Sigmoid colon (tissue), 7 donors: ENCODE data around the gene MNAT1. TPM values are rescaled to one million over a fixed set of nuclear protein-coding genes. Genes with fewer than 3 reads are reported as not detected.

Experiments used
- DNase-seq: peaks from one replicate; pipeline ENCODE4 v3.0.0-alpha.2; 2019
- H3K27ac ChIP-seq, 4 donors: fragments of 200-600 bp; sonication (generic); one replicate each; pipeline ENCODE4 v1.5.1; 2016 to 2019; ENCODE audit warnings: mild to moderate bottlenecking in 1 of 4
- H3K27me3 ChIP-seq, 3 donors: fragments of 200-600 bp; sonication (generic); one replicate each; pipeline ENCODE4 v1.5.1; 2019; ENCODE audit warnings: mild to moderate bottlenecking in 1 of 3
- H3K36me3 ChIP-seq, 4 donors: fragments of 200-600 bp; sonication (generic); one replicate each; pipeline ENCODE4 v1.5.1; 2016 to 2019
- H3K4me1 ChIP-seq, 4 donors: fragments of 200-600 bp; sonication (generic); one replicate each; pipeline ENCODE4 v1.5.1; 2017 to 2019
- H3K4me3 ChIP-seq, 4 donors: fragments of 200-600 bp; sonication (generic); one replicate each; pipeline ENCODE4 v1.5.1; 2017 to 2019; ENCODE audit warnings: mild to moderate bottlenecking in 2 of 4, moderate library complexity in 1 of 4
- H3K9me3 ChIP-seq, 4 donors: fragments of 200-600 bp in 3 of 4; sonication (generic) in 3 of 4; one replicate each; pipeline versions ENCODE4 v1.5.1 to v1.6.1; 2013 to 2019
- EP300 ChIP-seq, 4 donors: sonication (generic); formaldehyde crosslinking; IDR thresholded peaks; one replicate each; pipeline ENCODE4 v1.6.1; 2017; ENCODE audit warnings: antibody characterized with exemption in 4 of 4
- POLR2A ChIP-seq, 2 donors: fragments of 450-650 bp; IDR thresholded peaks; one replicate each; pipeline ENCODE4 v1.6.1; 2016; ENCODE audit warnings: antibody characterized with exemption in 2 of 2, mild to moderate bottlenecking in 2 of 2, moderate library complexity in 2 of 2
- POLR2AphosphoS5 ChIP-seq, 4 donors: sonication (generic); formaldehyde crosslinking; IDR thresholded peaks; one replicate each; pipeline ENCODE4 v1.6.1; 2017; ENCODE audit warnings: antibody characterized with exemption in 4 of 4
- WGBS, 2 donors: extraction: QIAGEN DNeasy Blood & Tissue Kit; methylation state at CpG; one replicate each; pipeline ENCODE4 v1.1.7; 2013; 5-methylcytosine and 5-hydroxymethylcytosine counted together
- intact Hi-C: fragments of 100-400 bp; cut with DNase I; formaldehyde crosslinking; loops from one replicate; pipeline ENCODE4 v1.15.1; 2023
- polyA plus RNA-seq, 3 donors: library from polyadenylated mRNA; stranded (reverse); fragments of 200-250 nt; gene quantifications; one replicate each; pipeline ENCODE4 v1.2.3, GENCODE V29; 2013
- total RNA-seq, 4 donors: library from RNA; depleted of rRNA; stranded (reverse); fragments of >200 nt; gene quantifications; one replicate each; pipeline ENCODE4 v1.1.0, GENCODE V29; 2016
- TF ChIP-seq, protein P1 (sequence below), 4 experiments: fragments of 450-650 bp in 3 of 4; fragments of 200-600 bp in 1 of 4; IDR thresholded peaks; one replicate each; pipeline ENCODE4 v1.5.1; 2016 to 2019; ENCODE audit warnings: antibody characterized with exemption in 4 of 4, mild to moderate bottlenecking in 3 of 4, moderate library complexity in 2 of 4
- donor health status: healthy with polysubstance abuse.
- donor health status: Bipolar disorder and iron deficiency.
- donor health status: healthy.

The MNAT1 gene
- total and polyA plus RNA-seq, 7 donors: 9.5 to 65.0 (median 22.4) TPM

DNA sequence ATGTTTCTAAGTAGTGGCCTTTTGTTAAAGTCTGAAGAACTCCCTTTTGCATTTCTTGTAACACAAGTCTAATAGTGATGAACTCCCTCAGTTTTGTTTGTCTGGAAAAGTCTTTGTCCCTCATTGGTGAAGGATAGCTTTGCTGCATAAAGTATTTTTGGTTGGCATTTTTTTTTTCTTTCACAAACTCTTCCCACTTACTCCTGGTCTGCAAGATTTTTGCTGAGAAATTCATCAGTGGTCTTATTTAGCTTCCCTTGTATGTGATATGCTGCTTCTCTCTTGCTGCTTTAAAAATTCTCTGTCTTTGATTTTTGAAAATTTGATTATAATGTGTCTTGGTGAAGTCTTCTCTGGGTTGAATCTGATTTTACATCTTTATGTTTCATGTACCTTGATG is 223.6 kb downstream of the MNAT1 start:
- Histone ChIP-seq H3K27ac (no peak overlapping the region), H3K4me3 (no peak overlapping the region), H3K36me3 (peaks cover 0 to 12% (median 0%) of the 10 kb centered on the region in 4 donors), H3K9me3 (peaks cover 0 to 13% (median 8%) of the 10 kb centered on the region in 4 donors), H3K4me1 (no peaks in the 10 kb centered on the region), H3K27me3 (no peaks in the 10 kb centered on the region)
- DNase-seq: no peak
- intact Hi-C loops: no loop called here
- TF ChIP-seq EP300 (IDR thresholded peaks at IDR 0.05): no peak

DNA sequence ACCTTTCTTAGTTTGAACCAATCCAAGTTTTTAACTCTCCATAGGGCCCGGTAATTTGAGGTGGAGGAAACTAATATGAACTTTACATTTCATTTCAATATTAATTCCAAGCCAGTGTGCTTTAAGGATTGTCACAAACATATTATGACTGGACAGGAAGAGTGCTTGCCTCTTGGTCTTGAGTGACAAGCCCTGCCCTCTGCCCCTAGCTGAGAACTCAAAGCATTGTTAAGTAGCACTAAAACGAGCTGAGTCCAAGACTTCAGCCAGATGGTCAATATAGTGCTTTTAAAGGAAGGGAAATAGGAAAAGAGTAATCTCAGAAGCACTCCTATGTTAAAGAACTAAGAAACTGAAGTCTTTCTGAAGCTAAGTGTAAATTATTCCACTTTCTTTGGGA is 229.2 kb downstream of the MNAT1 start:
- H3K4me1 ChIP-seq: peaks cover 0 to 11% (median 0%) of the 10 kb centered on the region in 4 donors
- no peaks in the 10 kb centered on the region for H3K27me3 ChIP-seq
- no peak for DNase-seq
- H3K9me3 ChIP-seq: peaks cover 0 to 8% (median 0%) of the 10 kb centered on the region in 4 donors
- H3K36me3 ChIP-seq: no peaks in the 10 kb centered on the region
- 51 to 64% methylated on average over 2 of the region's 2 CpGs for WGBS, 2 donors
- no peak overlapping the region for H3K4me3 ChIP-seq
- no peak overlapping the region for H3K27ac ChIP-seq
- no peak for TF ChIP-seq POLR2AphosphoS5 (IDR thresholded peaks at IDR 0.05)
- TF ChIP-seq, protein P1, sequence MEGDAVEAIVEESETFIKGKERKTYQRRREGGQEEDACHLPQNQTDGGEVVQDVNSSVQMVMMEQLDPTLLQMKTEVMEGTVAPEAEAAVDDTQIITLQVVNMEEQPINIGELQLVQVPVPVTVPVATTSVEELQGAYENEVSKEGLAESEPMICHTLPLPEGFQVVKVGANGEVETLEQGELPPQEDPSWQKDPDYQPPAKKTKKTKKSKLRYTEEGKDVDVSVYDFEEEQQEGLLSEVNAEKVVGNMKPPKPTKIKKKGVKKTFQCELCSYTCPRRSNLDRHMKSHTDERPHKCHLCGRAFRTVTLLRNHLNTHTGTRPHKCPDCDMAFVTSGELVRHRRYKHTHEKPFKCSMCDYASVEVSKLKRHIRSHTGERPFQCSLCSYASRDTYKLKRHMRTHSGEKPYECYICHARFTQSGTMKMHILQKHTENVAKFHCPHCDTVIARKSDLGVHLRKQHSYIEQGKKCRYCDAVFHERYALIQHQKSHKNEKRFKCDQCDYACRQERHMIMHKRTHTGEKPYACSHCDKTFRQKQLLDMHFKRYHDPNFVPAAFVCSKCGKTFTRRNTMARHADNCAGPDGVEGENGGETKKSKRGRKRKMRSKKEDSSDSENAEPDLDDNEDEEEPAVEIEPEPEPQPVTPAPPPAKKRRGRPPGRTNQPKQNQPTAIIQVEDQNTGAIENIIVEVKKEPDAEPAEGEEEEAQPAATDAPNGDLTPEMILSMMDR (IDR thresholded peaks at IDR 0.05): no peak
- TF ChIP-seq EP300 (IDR thresholded peaks at IDR 0.05): no peak
- TF ChIP-seq POLR2A (IDR thresholded peaks at IDR 0.05): no peak
- intact Hi-C loops: no loop called here

DNA sequence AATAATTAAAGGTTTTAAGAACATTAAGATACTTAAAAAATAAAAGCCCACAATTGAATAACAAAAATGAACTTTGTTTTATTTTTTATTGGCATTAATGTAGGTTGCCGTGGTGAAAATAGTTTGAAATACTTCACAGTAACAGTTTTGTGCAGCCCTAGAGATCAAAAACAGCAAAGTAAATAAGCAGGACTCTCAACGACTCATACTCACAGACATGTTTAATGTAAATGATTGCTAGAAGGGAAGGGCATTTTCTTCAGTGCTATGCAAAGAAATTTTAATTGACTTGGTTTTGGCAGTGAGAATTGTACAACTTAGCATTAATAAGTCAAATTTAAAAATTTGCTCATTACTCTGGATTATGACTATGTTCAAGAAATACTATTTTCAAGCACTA is 230.3 kb downstream of the MNAT1 start:
- intact Hi-C loops: no loop called here
- WGBS, 2 donors: 20 to 54% methylated on average over 2 of the region's 2 CpGs
- H3K36me3 ChIP-seq: no peaks in the 10 kb centered on the region
- DNase-seq: no peak
- H3K4me3 ChIP-seq: no peak overlapping the region
- H3K27me3 ChIP-seq: no peaks in the 10 kb centered on the region
- no peak overlapping the region for H3K27ac ChIP-seq
- H3K9me3 ChIP-seq: no peaks in the 10 kb centered on the region
- no peak for TF ChIP-seq POLR2AphosphoS5 (IDR thresholded peaks at IDR 0.05)
- TF ChIP-seq POLR2A (IDR thresholded peaks at IDR 0.05): no peak
- TF ChIP-seq EP300 (IDR thresholded peaks at IDR 0.05): no peak
- TF ChIP-seq, protein P1 (IDR thresholded peaks at IDR 0.05): no peak
- peaks cover 0 to 11% (median 0%) of the 10 kb centered on the region in 4 donors for H3K4me1 ChIP-seq

DNA sequence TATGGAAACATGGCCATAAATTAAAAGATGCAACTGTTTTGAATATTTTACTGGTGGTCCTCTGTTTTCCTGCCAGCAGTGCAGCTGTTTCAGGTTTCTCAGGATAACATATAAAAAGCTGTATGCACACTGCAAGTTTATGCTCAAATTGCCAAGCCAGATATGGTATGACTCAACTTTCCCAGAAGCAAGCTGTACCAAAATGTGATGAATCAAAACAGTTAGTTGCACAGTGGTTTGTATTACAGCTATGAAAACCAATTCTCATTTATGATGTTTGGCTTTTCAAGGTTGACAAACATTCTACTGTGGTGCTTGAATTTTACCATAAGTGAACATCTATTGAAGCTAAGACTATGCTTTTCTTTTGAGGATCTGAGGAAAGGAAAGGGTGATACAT is 230.8 kb downstream of the MNAT1 start:
- peaks cover 0 to 11% (median 0%) of the 10 kb centered on the region in 4 donors for H3K4me1 ChIP-seq
- intact Hi-C loops: no loop called here
- H3K36me3 ChIP-seq: no peaks in the 10 kb centered on the region
- no peak for DNase-seq
- H3K27ac ChIP-seq: no peak overlapping the region
- no peaks in the 10 kb centered on the region for H3K27me3 ChIP-seq
- no peaks in the 10 kb centered on the region for H3K9me3 ChIP-seq
- no peak for TF ChIP-seq EP300 (IDR thresholded peaks at IDR 0.05)
- TF ChIP-seq POLR2A (IDR thresholded peaks at IDR 0.05): no peak
- TF ChIP-seq, protein P1 (IDR thresholded peaks at IDR 0.05): no peak
- no peak for TF ChIP-seq POLR2AphosphoS5 (IDR thresholded peaks at IDR 0.05)
- H3K4me3 ChIP-seq: no peak overlapping the region

DNA sequence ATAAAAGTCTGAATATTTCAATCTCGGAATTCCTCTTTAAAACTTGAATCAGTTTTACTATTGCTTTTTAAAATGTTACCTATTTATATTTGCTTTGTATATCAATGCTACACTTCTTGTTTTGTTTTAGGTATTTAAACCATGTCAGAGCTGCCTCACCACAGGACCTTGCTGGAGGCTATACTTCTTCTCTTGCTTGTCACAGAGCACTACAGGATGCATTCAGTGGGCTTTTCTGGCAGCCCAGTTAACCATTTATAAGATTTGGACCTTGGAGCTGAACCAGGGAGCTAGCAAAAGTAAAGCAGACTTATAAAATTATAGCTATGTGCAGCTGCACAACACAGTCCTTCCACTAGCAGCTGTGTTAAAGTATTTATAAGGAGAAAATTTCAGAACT is 233.5 kb downstream of the MNAT1 start:
- H3K4me3 ChIP-seq: no peak overlapping the region
- H3K27me3 ChIP-seq: no peaks in the 10 kb centered on the region
- no peak for DNase-seq
- peaks cover 0 to 11% (median 0%) of the 10 kb centered on the region in 4 donors for H3K4me1 ChIP-seq
- no peak overlapping the region for H3K27ac ChIP-seq
- intact Hi-C loops: no loop called here
- 90% methylated on average over 1 of the region's 1 CpG for WGBS, 2 donors
- H3K36me3 ChIP-seq: no peaks in the 10 kb centered on the region
- TF ChIP-seq POLR2A (IDR thresholded peaks at IDR 0.05): no peak
- no peak for TF ChIP-seq EP300 (IDR thresholded peaks at IDR 0.05)
- no peak for TF ChIP-seq POLR2AphosphoS5 (IDR thresholded peaks at IDR 0.05)
- TF ChIP-seq, protein P1 (IDR thresholded peaks at IDR 0.05): no peak
- H3K9me3 ChIP-seq: no peaks in the 10 kb centered on the region
